Measurements from ENCODE around the gene BBS12. TPM values are rescaled to one million over a fixed set of nuclear protein-coding genes. Genes with fewer than 3 reads are reported as not detected.

Gene BBS12
- total and polyA plus RNA-seq, 9 of the 15 experiments (the other 6 are each of a cell fraction or from before 2014, with no cell fraction given), result 2.7 to 6.5 (median 3.3) TPM

- TF ChIP-seq RBFOX2 (IDR thresholded peaks at IDR 0.05; ENCODE audit: low read depth, low read length) (no peak), SRF (CRISPR knock-in tag; IDR thresholded peaks at IDR 0.05) (no peak), ZNF699 (CRISPR knock-in tag; IDR thresholded peaks at IDR 0.05; ENCODE audit: insufficient replicate concordance) (no peak), ARID3A (IDR thresholded peaks at IDR 0.05; ENCODE audit: borderline replicate concordance, low read depth, low read length) (no peak), E2F1 (CRISPR knock-in tag; IDR thresholded peaks at IDR 0.05) (no peak), PCBP1 (IDR thresholded peaks at IDR 0.05; ENCODE audit: low read depth, low read length, poor library complexity, severe bottlenecking) (no peak), SPI1 (IDR thresholded peaks at IDR 0.05; ENCODE audit: borderline replicate concordance, low read depth, low read length) (no peak), HDGF (IDR thresholded peaks at IDR 0.05) (peak; percentile 95), ILF3 (IDR thresholded peaks at IDR 0.05; ENCODE audit: borderline replicate concordance) (no peak), IRF9 (tag; IDR thresholded peaks at IDR 0.05) (no peak), DIDO1 (tag; IDR thresholded peaks at IDR 0.05; ENCODE audit: low read depth) (no peak; the same call in 1 of the 2 replicates), PPARD (CRISPR knock-in tag; IDR thresholded peaks at IDR 0.05) (no peak), HDAC1 (IDR thresholded peaks at IDR 0.05) (peak in 1 of 2 experiments; percentile 89; a peak in 2 of 4 replicates), YY1 (IDR thresholded peaks at IDR 0.05; ENCODE audit: borderline replicate concordance in 1 of 3, control insufficient read depth in 1 of 3, extremely low read depth in 1 of 3, insufficient read depth in 3 of 3, insufficient read length in 1 of 3, insufficient replicate concordance in 2 of 3, low read depth in 1 of 3, low read length in 2 of 3) (no peak), FOSL1 (tag; conservative IDR thresholded peaks at IDR 0.05) (no peak), ZBTB12 (CRISPR knock-in tag; IDR thresholded peaks at IDR 0.05) (no peak), TRIM24 (IDR thresholded peaks at IDR 0.05) (peak; percentile 61 to 66; a peak in 2 of 4 replicates), POU5F1 (IDR thresholded peaks at IDR 0.05; ENCODE audit: borderline replicate concordance, low read depth, low read length, partially characterized antibody) (no peak), CREB1 (IDR thresholded peaks at IDR 0.05) (no peak), CREB1 (CRISPR knock-in tag; IDR thresholded peaks at IDR 0.05) (no peak), SRSF1 (IDR thresholded peaks at IDR 0.05; ENCODE audit: low read depth, low read length) (no peak), ZNF282 (CRISPR knock-in tag; IDR thresholded peaks at IDR 0.05) (no peak), ZNF134 (CRISPR knock-in tag; conservative IDR thresholded peaks at IDR 0.05) (no peak)
These were observed 43.7 kb downstream of the BBS12 start (continued) for GRCh38 chr4:122775987-122776836.

Measured in K562 (cell line).